GM21360 (cell line): ENCODE measurements around the gene SPACA7.
A peak's percentile ranks its signal among the peaks of the same experiment; 100 is the strongest.
"Not testable (repeated sequence)": the region's sequence is repeated elsewhere in the genome, so short reads cannot be mapped to it uniquely, and the experiment has no call there.

Experiments used
- ATAC-seq: cut with Tn5 transposase; IDR thresholded peaks from one replicate; pipeline ENCODE4 v1.9.1; 2021; ENCODE audit warnings: mild to moderate bottlenecking, moderate library complexity; ENCODE audit not compliant: unreplicated experiment

The SPACA7 gene

DNA sequence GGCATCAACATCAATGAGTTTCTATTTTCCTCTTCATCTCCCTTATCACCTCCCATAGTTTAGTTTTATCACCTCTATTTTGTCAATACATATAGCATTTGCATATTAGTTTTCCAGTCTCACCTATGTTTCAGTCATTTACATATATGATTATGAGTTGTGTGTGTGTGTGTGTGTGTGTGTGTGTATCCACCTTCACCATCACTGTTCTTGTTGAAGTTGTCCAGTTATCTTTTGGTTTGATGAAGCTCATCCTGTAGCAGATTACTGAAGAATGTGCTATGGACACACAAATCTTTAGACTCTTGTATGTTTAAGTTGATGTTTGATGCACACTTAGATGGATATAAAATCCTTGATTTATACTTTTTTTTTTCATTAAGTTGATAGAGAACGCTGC lies 40.5 kb downstream of the SPACA7 start:
- no peak for ATAC-seq

DNA sequence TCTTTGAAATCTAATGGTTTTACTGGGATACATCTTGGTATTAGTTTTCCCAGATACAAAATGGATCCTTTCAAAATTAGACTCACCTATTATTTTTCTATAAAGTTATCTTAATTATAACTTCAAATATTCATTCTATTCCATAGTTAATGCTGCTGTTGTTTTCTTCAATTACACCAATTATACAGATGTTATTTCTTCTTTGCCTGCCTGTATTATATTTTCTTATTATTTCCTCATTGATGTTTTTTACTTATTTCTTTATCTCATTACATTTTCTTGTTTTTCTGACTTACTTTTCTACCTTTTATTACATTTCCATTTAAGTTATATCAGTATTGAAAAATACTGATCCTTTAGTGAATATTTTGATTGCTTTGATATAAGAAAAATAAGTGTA lies 40.9 kb downstream of the SPACA7 start:
- ATAC-seq = no peak

DNA sequence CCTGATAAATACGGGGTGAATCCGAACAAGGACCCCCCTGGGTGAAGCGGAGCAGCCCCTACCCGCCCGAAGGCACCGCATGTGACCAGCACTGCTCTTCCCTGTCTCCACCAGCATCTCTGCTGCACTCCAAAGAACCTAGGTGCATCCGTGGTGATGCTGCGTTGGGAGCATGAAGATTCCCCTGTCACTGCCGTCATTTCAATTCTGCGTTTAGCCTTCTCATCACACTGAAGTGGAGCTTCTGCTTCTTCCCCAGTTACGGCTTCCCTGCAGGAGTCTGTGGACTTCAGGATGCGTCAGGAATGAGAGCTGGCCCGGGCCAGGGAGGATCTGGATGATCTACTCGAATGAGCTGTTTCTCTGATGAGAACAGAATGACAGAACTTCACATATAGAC lies 47.9 kb downstream of the SPACA7 start:
- ATAC-seq = no peak

GRCh38 chr13:112428704-112429103 lies 52.5 kb downstream of the SPACA7 start:
- no peak for ATAC-seq

GRCh38 chr13:112431734-112432133 lies 55.6 kb downstream of the SPACA7 start:
- ATAC-seq = no peak

DNA sequence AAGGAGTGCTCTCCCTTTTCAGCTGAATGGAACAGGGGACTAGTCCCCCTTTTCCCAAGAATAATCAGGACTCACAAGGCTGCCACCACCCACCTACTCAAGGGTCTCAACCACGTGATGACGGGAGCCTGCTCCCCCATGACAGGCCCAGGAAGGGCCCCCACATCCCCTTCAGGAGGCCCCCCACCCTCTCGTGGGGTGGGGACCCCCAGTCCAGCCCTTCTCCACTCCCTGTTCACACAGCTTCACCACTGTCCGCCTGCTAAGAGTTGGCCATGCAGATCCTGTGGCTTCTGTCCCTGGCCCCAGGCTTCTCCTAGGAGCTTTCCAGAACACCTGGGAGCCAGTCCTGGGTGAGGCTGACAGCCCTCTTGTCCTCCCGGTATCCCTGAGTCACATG lies 56.6 kb downstream of the SPACA7 start:
- ATAC-seq = not testable (repeated sequence)

DNA sequence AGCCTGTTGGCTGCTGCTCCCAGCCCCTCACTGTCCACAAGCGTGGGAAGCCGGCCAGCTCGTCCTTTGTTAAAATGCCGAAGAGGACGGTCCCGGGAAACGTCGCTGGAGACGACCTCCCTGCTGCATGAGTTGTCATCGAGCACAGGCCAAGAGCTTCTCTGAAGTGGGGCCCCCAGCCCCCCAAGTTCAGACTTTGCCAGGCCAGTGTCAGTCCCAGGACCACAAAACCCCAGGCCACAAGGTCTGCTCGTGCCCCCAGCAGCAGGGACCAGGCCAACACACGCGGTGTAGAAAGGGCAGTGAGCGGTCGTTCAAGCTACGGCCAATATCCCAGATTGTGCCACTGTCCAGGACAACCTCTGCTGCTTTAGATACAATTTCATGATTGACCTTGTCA lies 57.4 kb downstream of the SPACA7 start:
- ATAC-seq = not testable (repeated sequence)

DNA sequence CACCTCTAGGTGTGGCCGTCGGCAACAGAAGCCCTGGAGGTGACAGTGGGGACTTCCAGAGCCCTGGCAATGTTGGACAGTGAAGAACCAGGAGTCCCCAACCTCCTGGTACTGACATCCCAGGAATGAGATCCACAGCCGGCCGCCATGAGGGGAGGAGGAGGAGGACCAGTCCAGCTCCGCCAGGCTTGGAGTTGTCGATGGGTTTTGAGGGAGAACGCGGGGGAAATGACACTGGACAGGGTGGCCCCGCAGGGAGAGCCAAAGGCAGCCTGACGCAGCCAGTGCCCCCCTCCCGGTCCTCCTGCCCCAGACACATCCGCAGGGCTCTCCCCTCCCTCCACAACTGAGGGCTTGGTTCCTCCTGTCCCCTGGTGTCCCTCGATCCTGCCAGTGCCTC lies 57.9 kb downstream of the SPACA7 start:
- ATAC-seq = no peak

DNA sequence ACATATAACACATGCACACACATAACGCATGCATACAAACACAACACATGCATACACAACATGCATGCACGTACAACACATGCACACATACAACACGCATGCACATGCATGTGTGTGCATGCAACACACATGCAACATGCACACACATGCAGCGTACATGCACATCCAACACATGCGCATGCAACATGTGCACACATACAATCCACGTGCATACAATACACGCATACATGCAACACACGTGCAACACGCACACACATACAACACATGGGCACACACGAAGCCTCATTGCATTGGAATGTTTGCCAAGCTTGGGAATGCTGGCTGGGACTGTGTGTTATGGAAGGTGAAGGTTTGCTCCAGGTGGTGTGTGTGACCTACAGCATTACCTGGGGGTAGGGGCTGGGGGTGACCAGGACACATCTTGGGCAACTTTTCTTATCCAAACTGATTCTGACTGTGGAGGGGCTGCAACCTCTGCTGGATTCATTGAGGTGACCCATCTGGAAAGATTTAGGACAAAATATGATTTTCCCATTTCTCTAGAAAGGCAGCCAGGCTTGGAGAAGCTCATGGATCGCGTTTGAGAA lies 58.9 kb downstream of the SPACA7 start:
- ATAC-seq = no peak

DNA sequence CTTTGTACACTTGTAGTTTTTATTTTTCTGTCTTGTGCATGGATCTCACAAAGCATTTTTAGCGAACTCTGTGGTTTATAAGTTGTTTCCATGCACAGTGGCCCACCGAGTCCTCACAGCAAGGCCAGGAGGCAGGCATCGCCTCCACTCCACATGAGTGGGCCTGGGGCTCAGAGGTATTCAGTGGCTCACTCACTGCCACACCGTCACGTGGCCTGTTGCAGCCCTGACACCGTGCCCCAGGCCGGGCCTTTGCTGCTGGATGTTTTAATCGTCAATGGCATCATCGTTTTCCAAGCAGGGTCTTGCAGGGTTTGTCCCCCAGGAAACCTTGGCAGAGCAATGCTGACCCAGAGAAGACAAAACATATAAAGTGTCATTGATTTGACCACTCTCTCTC lies 59.8 kb downstream of the SPACA7 start:
- no peak for ATAC-seq

GRCh38 chr13:112438094-112438493 lies 61.9 kb downstream of the SPACA7 start:
- no peak for ATAC-seq

- ATAC-seq = no peak
Measured at GRCh38 chr13:112438515-112438914, 62.4 kb downstream of the SPACA7 start.

DNA sequence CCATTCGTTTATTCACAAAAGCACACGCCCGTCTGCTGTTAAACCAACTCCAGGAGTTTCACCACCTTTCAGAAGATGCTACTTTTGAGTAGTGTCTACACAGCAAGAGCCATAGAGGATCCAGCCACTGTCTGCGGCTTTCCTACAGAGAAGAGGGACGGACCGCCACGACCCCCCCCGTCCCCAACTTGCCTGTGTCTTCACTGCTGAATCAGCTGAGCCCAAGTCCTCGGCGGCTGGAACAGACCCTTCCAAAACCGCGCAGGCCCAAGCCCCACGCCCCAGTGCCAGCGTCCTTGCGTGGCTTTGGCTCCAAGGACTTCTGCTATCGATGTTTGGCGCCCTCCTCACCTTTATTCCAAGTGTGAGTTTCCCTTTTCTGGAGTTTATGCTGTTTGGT lies 65.1 kb downstream of the SPACA7 start:
- ATAC-seq = no peak

DNA sequence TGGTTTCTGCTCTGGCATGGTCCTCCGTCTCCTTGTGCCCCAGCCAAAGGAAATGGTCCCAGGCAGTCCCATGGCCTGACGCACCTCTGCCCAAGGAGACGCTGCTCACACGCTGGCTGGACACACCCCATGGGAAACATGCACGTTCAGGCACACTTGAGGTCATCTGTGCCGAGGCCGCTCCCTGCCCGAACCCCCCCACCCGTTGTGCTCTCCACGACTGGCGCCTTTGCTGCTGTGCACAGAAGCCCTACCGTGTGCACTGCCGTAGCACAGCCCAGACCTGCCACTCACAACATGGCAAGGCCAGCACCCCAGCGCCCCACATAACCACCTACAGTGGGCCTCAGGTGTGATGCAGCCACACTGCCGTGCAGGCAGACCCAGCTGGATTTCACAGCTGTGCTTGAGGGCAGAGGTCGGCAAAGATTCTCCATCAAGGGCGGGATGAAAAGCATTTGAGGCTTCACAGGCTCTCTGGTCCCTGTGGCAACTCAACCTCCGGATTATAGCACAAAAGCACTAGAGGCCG lies 65.7 kb downstream of the SPACA7 start:
- no peak for ATAC-seq

DNA sequence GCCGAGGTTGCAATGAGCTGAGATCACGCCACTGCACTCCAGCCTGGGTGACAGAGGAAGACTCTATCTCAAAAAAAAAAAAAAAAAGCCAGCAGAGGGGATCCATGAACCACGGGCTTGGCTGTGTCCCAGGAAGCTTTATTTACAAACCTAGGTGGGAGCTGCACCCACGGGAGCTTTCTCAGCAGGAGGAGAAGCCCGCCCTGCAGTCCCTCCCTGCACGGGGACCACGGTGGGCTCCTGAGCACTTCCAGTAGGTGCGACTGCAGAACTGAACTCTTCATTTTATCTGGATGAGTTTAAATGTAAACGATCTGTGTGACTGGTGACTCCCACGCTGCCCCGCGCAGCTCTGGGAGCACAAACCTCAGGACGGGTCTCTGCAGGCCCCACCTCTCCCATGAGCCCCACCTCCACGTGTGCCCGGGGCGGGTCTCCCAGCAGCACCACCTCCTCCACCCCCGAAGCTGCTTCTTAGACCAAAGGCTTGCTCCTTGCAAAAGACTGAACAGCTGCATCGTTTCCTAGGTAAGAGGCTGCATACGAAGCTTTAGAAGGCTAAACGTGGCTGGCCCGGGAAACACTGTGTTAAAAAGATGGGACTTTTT lies 66.4 kb downstream of the SPACA7 start:
- no peak for ATAC-seq

DNA sequence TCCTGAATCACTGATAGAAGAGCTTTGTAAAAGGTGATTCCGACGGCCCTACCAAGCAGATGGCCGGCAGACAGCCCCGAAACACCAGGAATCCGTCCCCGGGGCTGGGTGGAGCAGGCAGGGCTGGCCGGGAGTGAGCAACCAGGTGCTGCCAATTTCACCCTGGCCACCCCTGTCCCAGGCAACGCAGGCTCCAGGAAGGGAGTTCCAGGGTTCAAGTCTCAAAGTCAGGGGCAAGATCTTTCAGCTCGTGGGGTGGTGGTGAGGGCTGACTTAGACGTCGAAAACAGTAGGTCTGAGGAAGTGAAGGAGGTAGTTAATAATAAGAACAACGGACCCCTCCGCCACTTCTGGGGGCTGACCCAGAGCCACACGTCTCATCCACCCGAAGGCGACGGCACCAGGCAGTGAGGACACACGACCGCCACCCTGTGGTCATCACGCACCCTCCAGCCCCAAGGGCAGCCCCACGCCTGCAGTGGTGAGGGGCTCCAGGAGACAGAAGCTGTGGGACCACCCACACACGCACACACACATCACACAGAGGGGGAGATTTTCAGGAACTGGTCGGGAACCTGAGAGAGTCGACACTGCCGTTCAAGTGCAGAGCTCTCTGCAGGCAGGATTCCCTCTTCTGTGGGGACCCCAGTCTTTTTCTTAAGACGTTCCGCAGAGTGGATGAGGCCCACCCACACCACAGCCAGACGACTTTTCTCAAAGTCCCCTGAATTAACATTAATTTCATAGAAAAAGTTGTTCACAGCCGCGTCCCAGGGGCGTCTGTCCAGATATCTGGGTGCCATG lies 67.2 kb downstream of the SPACA7 start:
- ATAC-seq = no peak

DNA sequence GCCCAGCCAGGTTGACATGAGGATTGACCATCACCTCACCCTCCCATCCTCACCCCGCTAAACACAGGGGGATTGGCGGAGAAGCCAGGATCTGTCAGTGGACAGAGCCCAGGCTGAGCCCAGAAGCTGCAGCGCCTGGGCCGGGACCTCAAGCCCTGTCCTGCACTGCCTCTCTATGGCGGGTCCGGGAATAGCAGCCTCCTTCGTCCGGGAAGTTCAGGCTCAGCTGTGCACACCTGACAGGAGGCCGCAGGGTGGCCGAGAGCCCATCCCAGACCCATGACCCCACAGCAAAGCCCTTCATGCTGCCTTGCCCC lies 67.8 kb downstream of the SPACA7 start:
- ATAC-seq = peak; percentile 51

- ATAC-seq = no peak
Measured at GRCh38 chr13:112444416-112445399, 68.6 kb downstream of the SPACA7 start.

DNA sequence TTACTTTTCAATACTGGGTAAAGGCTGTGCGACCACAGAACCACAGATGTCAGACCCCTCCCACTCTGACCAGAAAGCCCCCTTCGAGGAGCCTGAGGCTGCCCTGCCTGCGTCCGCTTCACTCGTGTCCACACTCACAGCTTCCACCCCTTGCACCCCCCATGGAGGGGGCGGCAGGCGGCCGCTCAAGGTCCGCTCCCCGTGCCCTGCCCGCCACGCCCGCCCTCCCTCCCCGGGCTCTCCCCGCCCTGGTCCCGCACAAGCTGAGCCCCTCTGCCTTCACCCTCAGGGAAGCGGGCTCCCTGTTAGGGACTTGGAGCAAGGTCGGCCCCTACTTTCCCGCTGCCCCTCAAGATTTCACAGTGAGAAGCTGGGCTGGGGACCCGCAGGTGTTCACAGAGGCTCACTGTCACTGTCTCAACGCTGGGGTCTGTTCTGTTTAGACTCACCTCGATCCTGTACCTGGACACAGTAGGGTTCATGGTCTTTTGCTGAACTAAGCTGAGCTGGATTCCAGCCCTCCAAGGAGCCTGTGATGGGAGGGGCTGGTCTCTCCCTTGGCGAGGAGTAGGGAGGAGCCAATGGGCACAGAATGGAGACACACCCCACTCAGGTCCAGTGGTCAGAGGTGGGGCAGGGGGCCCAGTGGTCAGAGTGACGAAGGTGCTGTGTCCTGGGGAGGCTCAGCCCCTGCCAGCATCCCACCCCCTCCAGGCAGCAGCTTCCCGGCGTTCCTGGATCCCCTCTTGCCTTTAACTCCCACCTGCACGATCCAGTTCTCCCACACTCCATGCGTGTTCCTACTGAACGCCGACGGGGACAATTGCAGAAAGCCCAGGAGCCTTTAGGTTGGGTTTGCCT lies 69.5 kb downstream of the SPACA7 start:
- no peak for ATAC-seq

DNA sequence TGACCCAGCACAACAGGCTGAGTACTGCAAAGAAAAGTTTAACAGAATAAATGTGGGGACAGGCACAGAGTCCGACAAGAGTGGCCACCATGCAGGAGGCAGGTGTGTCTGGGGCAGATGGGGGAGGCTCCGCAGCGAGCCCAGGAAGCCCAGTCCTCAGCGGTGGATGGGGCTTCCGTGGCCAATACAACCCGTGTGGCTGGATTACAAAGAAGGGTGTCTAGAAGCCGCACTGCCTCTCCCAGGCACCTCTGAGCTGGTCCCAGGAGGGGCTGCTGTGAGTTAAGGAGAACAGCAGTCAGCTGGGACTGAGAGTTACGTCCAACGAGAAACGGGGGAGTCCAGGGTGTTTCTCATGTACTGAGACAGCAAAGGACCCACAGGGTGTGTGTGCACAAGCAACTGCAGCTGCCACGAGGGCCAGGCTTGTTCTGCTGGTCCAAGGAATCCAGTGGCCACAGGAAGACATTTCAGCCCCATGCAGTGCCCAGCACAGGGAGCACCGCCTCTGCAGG lies 70.2 kb downstream of the SPACA7 start:
- ATAC-seq = no peak
